GM12801 (cell line): ENCODE results near the gene TET3.

Experiments used
- TF ChIP-seq, protein P1 (sequence below): IDR thresholded peaks from one replicate; pipeline ENCODE4 v1.5.1; 2011; ENCODE audit warnings: control low read depth; ENCODE audit not compliant: insufficient read length; ENCODE audit errors: extremely low read depth

TET3 gene

GRCh38 chr2:73984203-73984921, at the start of gene TET3:
Gene TET3 (plus strand): TSS chr2:73984910. CDS start chr2:73986404, 1,494 bp downstream.
- TF ChIP-seq, protein P1, sequence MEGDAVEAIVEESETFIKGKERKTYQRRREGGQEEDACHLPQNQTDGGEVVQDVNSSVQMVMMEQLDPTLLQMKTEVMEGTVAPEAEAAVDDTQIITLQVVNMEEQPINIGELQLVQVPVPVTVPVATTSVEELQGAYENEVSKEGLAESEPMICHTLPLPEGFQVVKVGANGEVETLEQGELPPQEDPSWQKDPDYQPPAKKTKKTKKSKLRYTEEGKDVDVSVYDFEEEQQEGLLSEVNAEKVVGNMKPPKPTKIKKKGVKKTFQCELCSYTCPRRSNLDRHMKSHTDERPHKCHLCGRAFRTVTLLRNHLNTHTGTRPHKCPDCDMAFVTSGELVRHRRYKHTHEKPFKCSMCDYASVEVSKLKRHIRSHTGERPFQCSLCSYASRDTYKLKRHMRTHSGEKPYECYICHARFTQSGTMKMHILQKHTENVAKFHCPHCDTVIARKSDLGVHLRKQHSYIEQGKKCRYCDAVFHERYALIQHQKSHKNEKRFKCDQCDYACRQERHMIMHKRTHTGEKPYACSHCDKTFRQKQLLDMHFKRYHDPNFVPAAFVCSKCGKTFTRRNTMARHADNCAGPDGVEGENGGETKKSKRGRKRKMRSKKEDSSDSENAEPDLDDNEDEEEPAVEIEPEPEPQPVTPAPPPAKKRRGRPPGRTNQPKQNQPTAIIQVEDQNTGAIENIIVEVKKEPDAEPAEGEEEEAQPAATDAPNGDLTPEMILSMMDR: no peak

GRCh38 chr2:73935641-73936040, 49.1 kb upstream of the TET3 start:
- TF ChIP-seq, protein P1: no peak

- TF ChIP-seq, protein P1: no peak
Observed at GRCh38 chr2:73937103-73937885, 47.4 kb upstream of the TET3 start.

GRCh38 chr2:73937899-73938298, 46.8 kb upstream of the TET3 start:
- TF ChIP-seq, protein P1: no peak

- TF ChIP-seq, protein P1: no peak
Observed at GRCh38 chr2:73938718-73939352, 45.9 kb upstream of the TET3 start.

GRCh38 chr2:73939419-73939818, 45.3 kb upstream of the TET3 start:
- TF ChIP-seq, protein P1: no peak

DNA sequence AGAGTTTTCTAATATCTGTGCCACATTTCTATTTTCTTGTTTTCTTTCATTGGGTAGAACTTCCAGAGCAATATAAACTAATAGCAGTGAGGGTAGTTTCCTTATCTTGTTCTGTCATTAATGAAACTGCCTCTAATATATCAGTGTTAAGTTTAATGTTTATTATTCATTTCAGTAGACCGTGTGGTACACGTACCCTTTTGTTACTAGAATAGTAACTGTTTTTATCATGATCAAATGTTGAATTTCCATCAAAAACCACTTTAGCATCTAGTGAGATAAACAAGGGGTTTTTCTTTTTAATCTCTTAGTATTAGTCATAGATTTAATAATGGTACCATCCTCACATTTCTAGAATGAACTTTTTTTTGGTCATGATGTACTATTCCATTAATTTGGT, 42.0 kb upstream of the TET3 start:
- TF ChIP-seq, protein P1: no peak
